A172 (cell line): Measurements from ENCODE around the gene GPC2. TPM values are rescaled to one million over a fixed set of nuclear protein-coding genes. Genes with fewer than 3 reads are reported as not detected.
A peak's percentile ranks its signal among the peaks of the same experiment; 100 is the strongest.

Source experiments
- DNase-seq: peaks from one replicate; pipeline ENCODE4 v3.0.0-alpha.2; 2015; ENCODE audit warnings: low spot score
- total RNA-seq: library from RNA; depleted of rRNA; stranded (reverse); fragments of >200 nt; shearing (Covaris generic); gene quantifications from 2 replicates; pipeline ENCODE4 v1.2.3, GENCODE V29; 2014; rRNA removed

Gene GPC2
- total RNA-seq, 1 experiment from 2014 or later: 4.6 TPM

- DNase-seq: no peak
Measured at GRCh38 chr7:100124301-100125230, 52.6 kb downstream of the GPC2 start.

GRCh38 chr7:100122568-100122967, 54.6 kb downstream of the GPC2 start:
- DNase-seq: no peak

DNA sequence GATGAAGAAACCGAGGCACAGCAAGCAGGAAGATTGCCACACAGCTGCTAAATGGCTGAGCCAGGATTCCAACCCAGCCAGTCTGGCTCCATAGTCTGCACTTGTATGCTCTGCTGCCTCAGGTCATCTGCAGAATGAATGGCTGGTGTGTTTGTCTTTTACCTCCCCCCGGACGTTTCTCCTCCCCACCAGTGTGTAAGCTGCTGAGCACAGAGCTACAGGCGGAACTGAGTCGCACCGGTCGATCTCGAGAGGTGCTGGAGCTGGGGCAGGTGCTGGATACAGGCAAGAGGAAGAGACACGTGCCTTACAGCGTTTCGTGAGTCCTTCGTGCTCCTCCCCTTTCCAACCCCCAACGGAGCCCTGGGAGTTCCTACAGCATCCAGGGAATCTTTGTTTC, 55.1 kb downstream of the GPC2 start:
- no peak for DNase-seq

GRCh38 chr7:100120733-100121036, 56.5 kb downstream of the GPC2 start:
- DNase-seq: no peak

GRCh38 chr7:100119970-100120732, 57.0 kb downstream of the GPC2 start:
- DNase-seq: peak; percentile 63

Other genes starting within 250 kb of the GPC2 start
- not detected in 2 replicates for gene GJC3, start 247.8 kb downstream of the GPC2 start, total RNA-seq
- not detected in 2 replicates for gene AZGP1, start 201.3 kb downstream of the GPC2 start, total RNA-seq
- gene ZKSCAN1, start 161.8 kb downstream of the GPC2 start, total RNA-seq: 11.5 and 15.5 TPM in 2 replicates
- 11.2 and 14.3 TPM in 2 replicates for gene ZSCAN21, start 127.6 kb downstream of the GPC2 start, total RNA-seq
- gene ZNF3, start 95.7 kb downstream of the GPC2 start, total RNA-seq: 23.0 and 26.2 TPM in 2 replicates
- gene COPS6, start 88.4 kb downstream of the GPC2 start, total RNA-seq: 70.3 and 74.6 TPM in 2 replicates
- gene MCM7, start 76.0 kb downstream of the GPC2 start, total RNA-seq: 215 and 227 TPM in 2 replicates
- 28.6 and 66.9 TPM in 2 replicates for gene AP4M1, start 75.7 kb downstream of the GPC2 start, total RNA-seq
- 56.2 and 57.3 TPM in 2 replicates for gene TAF6, start 58.0 kb downstream of the GPC2 start, total RNA-seq
- gene CNPY4, start 57.7 kb downstream of the GPC2 start, total RNA-seq: 37.3 and 42.0 TPM in 2 replicates
- 1.4 and 2.9 TPM in 2 replicates for gene MBLAC1, start 50.4 kb downstream of the GPC2 start, total RNA-seq
- 154 and 178 TPM in 2 replicates for gene LAMTOR4, start 28.5 kb downstream of the GPC2 start, total RNA-seq
- 9.0 and 11.2 TPM in 2 replicates for gene TRAPPC14, start 18.7 kb downstream of the GPC2 start, total RNA-seq
- gene GAL3ST4, start 8.8 kb downstream of the GPC2 start, total RNA-seq: 0.07 and 0.46 TPM in 2 replicates
- 2.9 and 9.0 TPM in 2 replicates for gene STAG3, start 537 bp upstream of the GPC2 start, total RNA-seq
- gene PVRIG, start 42.6 kb upstream of the GPC2 start, total RNA-seq: not detected in 2 replicates
- gene SPDYE3, start 130.3 kb upstream of the GPC2 start, total RNA-seq: not detected in 2 replicates
- 14.3 and 16.4 TPM in 2 replicates for gene PILRB, start 180.7 kb upstream of the GPC2 start, total RNA-seq
- not detected in 2 replicates for gene PILRA, start 196.1 kb upstream of the GPC2 start, total RNA-seq